ENCODE measurements around the gene SLC1A5.

Gene SLC1A5

DNA sequence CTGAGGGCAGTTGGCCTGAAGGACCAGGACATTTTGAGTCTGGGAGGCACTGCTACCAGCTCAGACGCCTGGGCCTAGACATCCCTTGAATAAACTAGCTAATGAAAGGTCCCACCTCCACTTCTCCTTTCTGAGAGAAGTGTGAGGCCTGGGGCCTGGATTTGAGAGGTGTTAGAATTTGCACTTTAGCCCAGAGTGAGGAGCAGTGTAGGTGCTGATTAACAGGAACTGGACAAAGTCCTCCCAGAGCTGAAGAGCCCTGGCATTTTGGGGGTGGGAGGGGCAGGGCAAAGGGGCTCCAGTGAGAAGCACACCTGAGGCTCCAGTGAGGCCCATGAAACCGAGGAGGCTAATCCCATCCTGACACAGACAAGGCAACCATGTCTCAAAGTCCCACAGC, 15.2 kb upstream of the SLC1A5 start:
- TF ChIP-seq CTCF (IDR thresholded peaks at IDR 0.05; ENCODE audit: low read depth, low read length): no peak
- no peak overlapping the region for H3K4me3 ChIP-seq (ENCODE audit: low read depth, low read length)
- H3K27ac ChIP-seq: no peak overlapping the region
- no peaks in the 10 kb centered on the region for H3K36me3 ChIP-seq
- no peaks in the 10 kb centered on the region for H3K27me3 ChIP-seq (ENCODE audit: insufficient read depth, low read depth, severe bottlenecking)
- no peak for DNase-seq
- H3K9me3 ChIP-seq (ENCODE audit: severe bottlenecking): no peaks in the 10 kb centered on the region

DNA sequence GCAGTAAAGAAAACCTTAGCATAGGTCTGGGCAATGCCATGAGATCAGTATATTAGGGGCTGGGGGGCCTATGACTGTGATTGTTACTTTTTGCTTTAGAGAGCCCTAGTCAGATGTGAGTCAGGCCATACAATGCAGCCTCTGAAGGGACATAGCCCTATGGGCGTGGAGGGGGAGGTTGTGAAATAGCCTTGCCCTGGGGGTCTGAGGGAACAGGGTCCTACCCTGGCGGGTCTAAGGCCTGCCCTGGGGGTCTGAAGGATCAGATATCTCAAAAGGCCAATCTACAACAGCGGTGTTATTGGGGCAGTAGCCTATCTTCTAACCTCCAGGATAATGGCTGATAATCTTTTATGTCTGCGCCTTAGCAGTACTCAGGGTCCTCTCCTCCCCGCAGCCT, 13.8 kb upstream of the SLC1A5 start:
- Histone ChIP-seq H3K36me3 (no peaks in the 10 kb centered on the region), H3K27ac (no peak overlapping the region), H3K27me3 (ENCODE audit: insufficient read depth, low read depth, severe bottlenecking) (no peaks in the 10 kb centered on the region), H3K9me3 (ENCODE audit: severe bottlenecking) (no peaks in the 10 kb centered on the region), H3K4me3 (ENCODE audit: low read depth, low read length) (no peak overlapping the region)
- DNase-seq: no peak
- no peak for TF ChIP-seq CTCF (IDR thresholded peaks at IDR 0.05; ENCODE audit: low read depth, low read length)

GRCh38 chr19:46798713-46799112, 10.3 kb upstream of the SLC1A5 start:
- H3K27me3 ChIP-seq (ENCODE audit: insufficient read depth, low read depth, severe bottlenecking): no peaks in the 10 kb centered on the region

GRCh38 chr19:46797881-46798280, 9.5 kb upstream of the SLC1A5 start:
- Histone ChIP-seq H3K27ac (no peak overlapping the region), H3K27me3 (ENCODE audit: insufficient read depth, low read depth, severe bottlenecking) (no peaks in the 10 kb centered on the region), H3K36me3 (no peaks in the 10 kb centered on the region), H3K4me3 (ENCODE audit: low read depth, low read length) (no peak overlapping the region), H3K9me3 (ENCODE audit: severe bottlenecking) (no peaks in the 10 kb centered on the region)
- no peak for DNase-seq
- no peak for TF ChIP-seq CTCF (IDR thresholded peaks at IDR 0.05; ENCODE audit: low read depth, low read length)

More at GRCh38 chr19:46798713-46799112, 10.3 kb upstream of the SLC1A5 start:
- H3K9me3 ChIP-seq (ENCODE audit: severe bottlenecking): no peaks in the 10 kb centered on the region
- no peak overlapping the region for H3K27ac ChIP-seq
- DNase-seq: no peak
- no peaks in the 10 kb centered on the region for H3K36me3 ChIP-seq
- no peak for TF ChIP-seq CTCF (IDR thresholded peaks at IDR 0.05; ENCODE audit: low read depth, low read length)
- no peak overlapping the region for H3K4me3 ChIP-seq (ENCODE audit: low read depth, low read length)

DNA sequence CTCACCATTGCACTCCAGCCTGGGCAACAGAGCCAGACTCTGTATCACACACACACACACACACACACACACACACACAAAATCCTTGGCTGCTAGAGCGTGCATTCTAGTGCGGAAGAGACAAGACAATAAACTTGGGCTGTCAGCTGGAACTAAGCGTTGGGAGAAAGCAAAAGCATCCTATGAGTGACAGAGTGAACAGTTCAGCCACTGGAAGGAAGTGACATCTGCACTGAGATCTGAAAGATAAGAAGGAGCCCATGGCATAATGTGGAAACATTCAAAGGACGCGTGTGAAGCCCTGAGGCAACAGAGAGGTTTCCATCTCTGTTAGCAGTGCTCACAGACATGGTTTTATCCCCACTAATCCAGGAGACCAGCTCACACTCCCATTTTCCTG, 3.5 kb upstream of the SLC1A5 start:
- peaks cover 4% of the 10 kb centered on the region for H3K36me3 ChIP-seq
- H3K4me3 ChIP-seq (ENCODE audit: low read depth, low read length): no peak overlapping the region
- TF ChIP-seq CTCF (IDR thresholded peaks at IDR 0.05; ENCODE audit: low read depth, low read length): no peak

DNA sequence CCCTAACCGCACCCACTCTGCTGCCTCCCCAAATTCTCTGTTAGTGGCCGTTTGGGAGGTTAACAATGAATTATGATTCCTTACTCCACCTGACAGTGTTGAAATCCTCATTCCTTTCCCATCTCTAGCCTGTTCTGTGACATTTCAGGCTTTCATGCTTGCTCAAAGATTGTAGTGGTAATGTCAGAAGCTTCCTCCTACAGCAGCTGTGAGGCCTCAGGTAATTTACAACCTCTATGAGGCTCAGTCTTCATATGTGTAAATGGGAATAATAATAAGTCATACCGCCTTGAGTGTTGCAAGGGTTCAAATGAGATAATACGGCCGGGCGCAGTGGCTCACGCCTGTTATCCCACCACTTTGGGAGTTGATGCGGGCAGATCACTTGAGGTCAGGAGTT, 977 bp upstream of the SLC1A5 start:
- peaks cover 22% of the 10 kb centered on the region for H3K36me3 ChIP-seq
- no peaks in the 10 kb centered on the region for H3K27me3 ChIP-seq (ENCODE audit: insufficient read depth, low read depth, severe bottlenecking)
- no peak overlapping the region for H3K4me3 ChIP-seq (ENCODE audit: low read depth, low read length)
- H3K9me3 ChIP-seq (ENCODE audit: severe bottlenecking): peaks cover 3% of the 10 kb centered on the region
- no peak for TF ChIP-seq CTCF (IDR thresholded peaks at IDR 0.05; ENCODE audit: low read depth, low read length)
- DNase-seq: no peak
- no peak overlapping the region; the same call in 1 of the 2 replicates for H3K27ac ChIP-seq

More for the DNA sequence above, 3.5 kb upstream of the SLC1A5 start:
- H3K27me3 ChIP-seq (ENCODE audit: insufficient read depth, low read depth, severe bottlenecking): no peaks in the 10 kb centered on the region
- peaks cover 3% of the 10 kb centered on the region for H3K9me3 ChIP-seq (ENCODE audit: severe bottlenecking)
- no peak overlapping the region for H3K27ac ChIP-seq
- DNase-seq: no peak
